Heart left ventricle (tissue), 16 donors: ENCODE data around the gene PFKFB2. TPM values are rescaled to one million over a fixed set of nuclear protein-coding genes. Genes with fewer than 3 reads are reported as not detected.

Experiments
- ATAC-seq, 4 donors: fragments of 200-7000 bp; cut with Tn5 transposase; one replicate each; pipeline ENCODE4 v1.9.1; 2020 to 2022; ENCODE audit warnings: moderate library complexity in 4 of 4, mild to moderate bottlenecking in 3 of 4, moderate number of reproducible peaks in 1 of 4
- DNase-seq, 5 donors: peaks; one replicate each; pipeline ENCODE4 v3.0.0-alpha.2; 2020
- H3K27ac ChIP-seq, 12 donors: fragments of 200-600 bp; sonication (generic) in 4 of 12; one replicate each; pipeline versions ENCODE4 v1.5.0 to v1.8.0; 2016 to 2022; ENCODE audit warnings: mild to moderate bottlenecking in 2 of 12
- H3K27me3 ChIP-seq, 9 donors: fragments of 200-600 bp; sonication (generic) in 2 of 9; one replicate each; pipeline versions ENCODE4 v1.5.1 to v1.8.0; 2016 to 2022; ENCODE audit warnings: mild to moderate bottlenecking in 3 of 9
- H3K36me3 ChIP-seq, 9 donors: fragments of 200-600 bp; sonication (generic) in 2 of 9; one replicate each; pipeline versions ENCODE4 v1.5.0 to v1.8.0; 2018 to 2022; ENCODE audit warnings: mild to moderate bottlenecking in 2 of 9
- H3K4me1 ChIP-seq, 12 donors: fragments of 200-600 bp; sonication (generic) in 4 of 12; one replicate each; pipeline versions ENCODE4 v1.5.0 to v1.8.0; 2016 to 2022; ENCODE audit warnings: mild to moderate bottlenecking in 3 of 12
- H3K4me3 ChIP-seq, 12 donors: fragments of 200-600 bp; sonication (generic) in 4 of 12; one replicate each; pipeline versions ENCODE4 v1.5.0 to v1.8.0; 2017 to 2022; ENCODE audit warnings: mild to moderate bottlenecking in 9 of 12, moderate library complexity in 4 of 12
- H3K9me3 ChIP-seq, 12 donors: fragments of 200-600 bp; sonication (generic) in 4 of 12; one replicate each; pipeline versions ENCODE4 v1.5.0 to v1.8.0; 2016 to 2022; ENCODE audit warnings: mild to moderate bottlenecking in 1 of 12
- CTCF ChIP-seq, 12 donors: fragments of 200-600 bp; sonication (generic) in 4 of 12; IDR thresholded peaks; one replicate each; pipeline versions ENCODE4 v1.5.0 to v1.8.0; 2018 to 2022; ENCODE audit warnings: antibody characterized with exemption in 12 of 12, mild to moderate bottlenecking in 5 of 12
- POLR2A ChIP-seq, 2 donors: fragments of 450-650 bp; IDR thresholded peaks; one replicate each; pipeline ENCODE4 v1.6.1; 2017; ENCODE audit warnings: antibody characterized with exemption in 2 of 2, mild to moderate bottlenecking in 2 of 2, moderate library complexity in 2 of 2
- WGBS, 4 donors: extraction: QIAGEN DNeasy Blood & Tissue Kit in 2 of 4; methylation state at CpG; one replicate each; pipeline versions ENCODE4 v1.1.5 to v1.1.7; 2013 to 2018; 5-methylcytosine and 5-hydroxymethylcytosine counted together
- intact Hi-C, 10 donors: fragments of 100-400 bp; cut with DNase I; formaldehyde crosslinking; loops; one replicate each; pipeline versions ENCODE4 v1.11.1 to v1.14.2; 2022
- polyA plus RNA-seq, 2 donors: library from polyadenylated mRNA; stranded (reverse); fragments of 200-250 nt; gene quantifications; one replicate each; pipeline ENCODE4 v1.2.3, GENCODE V29; 2013
- total RNA-seq, 9 donors: library from RNA; depleted of rRNA in 2 of 9; stranded (reverse); fragments of >200 nt in 2 of 9; fragmentation: NEBNext Ultra II Directional in 3 of 9; extraction: Animal tissue kit (Norgen Biotek cat#: 25700) in 3 of 9; gene quantifications; one replicate each; pipeline versions ENCODE4 v1.1.0 to v1.2.4, GENCODE V29; 2016 to 2023
- donor health status: ischemic (EF 13 %, LVEDD 7.1; RV severe dilation, severe dysfunction).
- donor health status: healthy with polysubstance abuse.
- donor health status: DM: no; HTN: yes; CAD: no.
- donor health status: DM: no; HTN: no; CAD: no.
- donor health status: ischemic (EF 25% LVEDD 6.9; RV normal size, moderate dysfunction).
- donor health status: ischemic (EF 25% LVEDD 5.7; RV mildly dilated, moderate dysfunction).
- donor health status: healthy.
- donor health status: DM: yes; HTN: yes; CAD: no.
- donor health status: ischemic (EF 35%, LVEDD 5.7; RV mildly dilated, moderate dysfunction).
- donor health status: nonischemic (EF 11% LVEDD 7.7; RV severe dilation, severe dysfunction).
- donor health status: DM: yes; HTN: yes; CAD: no.
- donor health status: PGD.
- donor health status: ischemic (EF 29% LVEDD 5.4; RV normal size, mild dysfunction).
- donor health status: nonischemic (EF 23%, LVEDD 6.1; RV moderate dilation, normal function).

Gene PFKFB2
- total and polyA plus RNA-seq, 11 donors, result 16.0 to 130 (median 58.7) TPM

- Histone ChIP-seq H3K9me3 (no peaks in the 10 kb centered on the region), H3K36me3 (no peaks in the 10 kb centered on the region), H3K4me1 (peaks cover 0 to 16% (median under 1%) of the 10 kb centered on the region in 12 donors), H3K27me3 (peaks cover 0 to 6% (median 0%) of the 10 kb centered on the region in 9 donors), H3K27ac (no peak overlapping the region), H3K4me3 (no peak overlapping the region)
- DNase-seq (no peak), ATAC-seq (no peak)
- intact Hi-C loops, result no loop called here
- no peak for TF ChIP-seq POLR2A (IDR thresholded peaks at IDR 0.05)
- no peak for TF ChIP-seq CTCF (IDR thresholded peaks at IDR 0.05)
These were observed 18.1 kb upstream of the PFKFB2 start for GRCh38 chr1:207034998-207035397.

GRCh38 chr1:207035877-207036551 lies 17.1 kb upstream of the PFKFB2 start:
- 76 to 94% (median 91%) methylated on average over 4 of the region's 4 CpGs for WGBS, 4 donors
- H3K27me3 ChIP-seq, result peaks cover 0 to 6% (median 0%) of the 10 kb centered on the region in 9 donors
- no peak for ATAC-seq
- intact Hi-C loops, result no loop called here
- no peak overlapping the region for H3K27ac ChIP-seq
- H3K9me3 ChIP-seq, result no peaks in the 10 kb centered on the region
- no peak for DNase-seq
- TF ChIP-seq POLR2A (IDR thresholded peaks at IDR 0.05), result no peak
- no peak for TF ChIP-seq CTCF (IDR thresholded peaks at IDR 0.05)
- no peak overlapping the region for H3K4me3 ChIP-seq
- peaks cover 0 to 21% (median 3%) of the 10 kb centered on the region in 12 donors for H3K4me1 ChIP-seq
- no peaks in the 10 kb centered on the region for H3K36me3 ChIP-seq

GRCh38 chr1:207036865-207037264 lies 16.2 kb upstream of the PFKFB2 start:
- DNase-seq (no peak), ATAC-seq (no peak)
- Histone ChIP-seq H3K9me3 (no peaks in the 10 kb centered on the region), H3K27me3 (peaks cover 0 to 6% (median 0%) of the 10 kb centered on the region in 9 donors), H3K4me1 (peaks cover 0 to 21% (median 3%) of the 10 kb centered on the region in 12 donors), H3K4me3 (no peak overlapping the region), H3K27ac (no peak overlapping the region), H3K36me3 (no peaks in the 10 kb centered on the region)
- TF ChIP-seq CTCF (IDR thresholded peaks at IDR 0.05), result no peak
- TF ChIP-seq POLR2A (IDR thresholded peaks at IDR 0.05), result no peak
- 48 to 57% (median 49%) methylated on average over 1 of the region's 1 CpG for WGBS, 4 donors
- intact Hi-C loops, result no loop called here

GRCh38 chr1:207039380-207040180 lies 13.5 kb upstream of the PFKFB2 start:
- Histone ChIP-seq H3K36me3 (peaks cover 0 to 11% (median 0%) of the 10 kb centered on the region in 9 donors), H3K4me1 (peaks cover 0 to 20% (median 3%) of the 10 kb centered on the region in 12 donors), H3K27me3 (no peaks in the 10 kb centered on the region), H3K9me3 (no peaks in the 10 kb centered on the region), H3K4me3 (no peak overlapping the region), H3K27ac (peak overlapping the region in 6 of 12 donors; percentile 4 to 54 (median 30))
- WGBS, 4 donors, result 50 to 68% (median 60%) methylated on average over 4 of the region's 4 CpGs
- DNase-seq, result no peak
- ATAC-seq, result peak; percentile 78 to 85 (median 84)
- TF ChIP-seq CTCF (IDR thresholded peaks at IDR 0.05), result no peak
- no peak for TF ChIP-seq POLR2A (IDR thresholded peaks at IDR 0.05)
- intact Hi-C loops, result no loop called here
